Body of pancreas (tissue), 4 donors: ENCODE results near the gene KLHDC9.
"Not testable (repeated sequence)": the region's sequence is repeated elsewhere in the genome, so short reads cannot be mapped to it uniquely, and the experiment has no call there.

Source experiments
- CTCF ChIP-seq, 7 experiments: fragments of 450-650 bp in 4 of 7; fragments of 200-600 bp in 3 of 7; sonication (generic) in 3 of 7; IDR thresholded peaks; one replicate each; pipeline ENCODE4 v1.5.1; 2016 to 2019; ENCODE audit warnings: antibody characterized with exemption in 7 of 7
- POLR2A ChIP-seq, 3 donors: fragments of 450-650 bp; IDR thresholded peaks; one replicate each; pipeline ENCODE4 v1.6.1; 2016; ENCODE audit warnings: antibody characterized with exemption in 3 of 3, mild to moderate bottlenecking in 2 of 3

- not testable (repeated sequence) for TF ChIP-seq CTCF, POLR2A (IDR thresholded peaks at IDR 0.05)
Measured at GRCh38 chr1:161065681-161066080, 32.5 kb upstream of the KLHDC9 start.
